ENCODE results near the gene SGK1.

The SGK1 gene

DNA sequence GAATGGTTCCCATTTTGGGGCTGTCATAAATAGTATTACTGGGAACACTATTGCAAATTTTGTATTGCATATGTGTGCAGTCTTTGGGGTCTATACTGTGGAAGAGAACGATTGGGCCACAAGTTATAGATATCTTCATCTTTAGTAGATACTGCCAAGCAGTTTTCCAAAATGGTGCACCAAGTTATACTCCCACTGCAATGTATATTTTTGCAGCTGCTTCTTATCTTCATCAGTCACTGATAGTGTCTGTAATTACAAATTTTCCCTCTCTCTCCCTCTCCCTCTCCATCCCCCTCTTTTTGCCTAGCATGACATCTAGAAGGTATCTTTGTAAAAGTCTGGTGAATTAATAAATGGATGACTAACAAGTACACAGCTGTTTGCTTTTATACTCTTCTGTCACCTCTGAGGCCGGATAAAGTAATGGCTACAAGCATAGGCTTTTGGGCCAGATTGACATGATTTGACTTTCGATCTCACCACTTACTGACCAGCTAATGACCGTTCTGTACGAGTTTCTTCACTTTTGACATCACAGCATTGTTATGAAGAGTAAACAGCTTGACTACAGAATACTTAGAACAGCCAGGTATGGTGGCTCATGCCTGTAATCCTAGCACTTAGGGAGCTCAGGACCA is 152.2 kb downstream of the SGK1 start:
- DNase-seq, result no peak

DNA sequence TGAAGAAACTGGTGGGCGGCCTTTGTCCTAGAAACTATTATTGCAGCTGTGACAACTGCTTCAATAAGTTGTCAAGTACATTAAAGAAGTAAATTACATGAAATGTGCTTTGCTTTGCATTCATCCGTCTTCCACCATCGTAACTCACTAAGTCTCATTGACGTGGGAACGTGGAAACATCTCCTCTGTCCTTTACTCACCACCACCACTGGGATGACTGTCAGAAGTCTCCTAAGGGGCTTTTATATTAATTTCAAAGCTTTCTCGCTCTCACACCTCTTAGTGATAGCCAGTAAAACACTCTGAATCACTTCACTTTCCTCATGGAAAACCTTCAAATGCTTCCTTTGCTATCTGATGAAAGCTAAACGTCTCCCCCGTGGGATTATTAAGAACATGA is 153.6 kb downstream of the SGK1 start:
- no peak for DNase-seq

DNA sequence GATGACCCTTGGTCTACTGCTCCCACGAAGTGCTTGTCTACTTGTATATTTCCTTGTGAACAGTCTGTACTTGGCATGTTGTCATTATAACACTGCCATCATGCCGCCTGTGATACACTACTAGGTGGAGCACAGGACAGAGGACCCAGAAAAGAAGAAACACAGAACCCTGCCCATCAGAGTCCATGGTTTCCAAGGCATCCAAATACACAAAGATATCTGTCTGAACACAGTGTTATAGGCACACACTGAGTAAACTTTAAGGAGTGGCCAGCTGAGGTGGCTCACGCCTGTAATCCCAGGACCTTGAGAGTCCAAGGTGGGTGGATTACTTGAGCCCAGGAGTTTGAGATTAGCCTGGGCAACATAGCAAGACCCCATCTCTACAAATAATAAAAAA is 155.0 kb downstream of the SGK1 start:
- no peak for DNase-seq

DNA sequence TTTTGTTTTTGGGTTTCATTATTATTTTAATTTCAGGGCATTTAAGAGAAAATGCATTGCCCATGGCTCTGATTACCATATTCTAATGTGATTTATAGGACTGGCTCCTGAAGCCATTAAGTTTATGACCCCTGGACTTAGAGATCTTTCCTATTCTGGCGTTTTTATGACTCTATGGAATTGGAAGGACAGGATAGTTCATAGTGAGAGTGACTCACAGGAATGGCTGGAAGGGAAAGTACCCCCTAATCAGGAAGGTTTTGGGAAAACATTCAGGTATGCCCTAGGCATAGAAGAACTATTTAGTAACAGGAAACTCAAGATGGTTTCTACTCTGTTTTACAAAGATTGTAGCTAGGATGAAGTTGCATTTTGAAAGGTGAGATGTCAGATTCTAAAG is 156.9 kb downstream of the SGK1 start:
- DNase-seq, result no peak

DNA sequence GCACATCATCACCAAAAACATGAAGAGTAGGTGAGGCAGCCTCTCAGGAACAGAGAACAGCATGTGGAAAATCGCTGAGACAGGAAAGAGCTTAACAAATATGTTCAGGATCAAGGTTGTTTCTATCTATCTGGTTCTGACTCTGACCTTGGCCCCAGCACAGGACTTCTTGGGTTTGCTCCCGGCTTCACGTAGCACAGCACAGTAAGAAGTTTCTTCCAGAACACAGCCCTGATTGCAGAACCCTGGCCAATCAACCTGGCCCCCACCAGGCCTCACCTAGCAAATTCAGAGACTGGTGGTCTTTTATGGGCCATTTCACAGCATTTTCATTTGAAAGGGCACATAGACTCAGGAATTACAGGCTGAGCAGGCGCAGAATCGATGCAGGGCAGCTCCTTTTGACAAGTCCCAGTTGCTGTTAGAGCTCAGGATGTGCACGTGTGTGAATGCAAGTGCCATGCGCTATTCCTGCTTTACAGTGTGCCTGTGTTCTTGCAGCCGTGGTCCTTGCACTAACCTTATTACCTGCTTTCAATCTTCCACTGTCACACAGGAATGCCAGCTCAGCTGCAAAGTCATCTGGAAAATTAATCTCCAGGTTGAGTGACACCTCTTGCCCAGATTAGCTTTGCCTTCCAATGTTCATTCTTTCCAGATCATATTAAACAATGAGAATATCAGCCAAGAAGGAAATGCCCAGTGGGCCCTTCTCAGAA is 165.0 kb downstream of the SGK1 start:
- DNase-seq, result no peak

DNA sequence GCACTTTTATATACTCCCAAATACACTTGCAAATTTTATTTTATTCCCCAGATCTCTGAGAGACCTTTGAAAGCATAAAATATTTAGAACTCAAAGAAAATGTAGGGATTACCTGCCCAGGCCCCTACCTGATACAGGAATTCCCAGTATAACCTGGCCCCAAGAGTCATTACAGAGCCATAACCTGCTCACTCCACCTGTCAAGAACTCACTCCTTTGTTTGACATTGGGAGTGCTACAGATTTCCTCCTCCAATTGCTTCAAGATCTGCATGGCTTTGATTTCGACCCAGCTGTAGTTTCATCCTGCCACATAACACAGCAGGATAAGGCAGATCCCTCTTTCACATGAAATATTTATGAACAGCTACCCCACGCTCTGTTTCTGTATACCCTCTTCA is 169.3 kb downstream of the SGK1 start:
- DNase-seq, result no peak

DNA sequence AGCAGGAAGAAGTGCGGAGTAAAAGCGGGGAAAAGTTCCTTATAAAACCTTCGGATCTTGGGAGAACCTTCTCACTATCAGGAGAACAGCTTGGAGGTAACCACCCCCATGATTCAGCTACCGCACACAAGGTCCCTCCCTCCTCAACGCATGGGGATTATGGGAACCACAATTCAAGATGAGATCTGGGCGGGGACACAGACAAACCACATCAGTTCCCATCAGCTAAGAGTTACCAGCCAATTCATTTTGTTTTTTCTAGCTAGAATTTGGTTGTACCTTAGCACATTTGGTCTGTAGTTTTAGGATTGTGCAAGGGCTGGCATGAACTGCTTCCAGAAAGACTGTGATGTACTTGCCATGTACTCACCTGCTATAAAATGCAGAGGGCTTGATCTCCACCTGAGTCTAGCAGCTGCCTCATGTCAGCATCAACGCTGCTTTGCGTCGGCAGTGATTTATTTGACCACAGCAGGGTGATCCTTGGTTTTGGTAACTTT is 170.8 kb downstream of the SGK1 start:
- no peak for DNase-seq

DNA sequence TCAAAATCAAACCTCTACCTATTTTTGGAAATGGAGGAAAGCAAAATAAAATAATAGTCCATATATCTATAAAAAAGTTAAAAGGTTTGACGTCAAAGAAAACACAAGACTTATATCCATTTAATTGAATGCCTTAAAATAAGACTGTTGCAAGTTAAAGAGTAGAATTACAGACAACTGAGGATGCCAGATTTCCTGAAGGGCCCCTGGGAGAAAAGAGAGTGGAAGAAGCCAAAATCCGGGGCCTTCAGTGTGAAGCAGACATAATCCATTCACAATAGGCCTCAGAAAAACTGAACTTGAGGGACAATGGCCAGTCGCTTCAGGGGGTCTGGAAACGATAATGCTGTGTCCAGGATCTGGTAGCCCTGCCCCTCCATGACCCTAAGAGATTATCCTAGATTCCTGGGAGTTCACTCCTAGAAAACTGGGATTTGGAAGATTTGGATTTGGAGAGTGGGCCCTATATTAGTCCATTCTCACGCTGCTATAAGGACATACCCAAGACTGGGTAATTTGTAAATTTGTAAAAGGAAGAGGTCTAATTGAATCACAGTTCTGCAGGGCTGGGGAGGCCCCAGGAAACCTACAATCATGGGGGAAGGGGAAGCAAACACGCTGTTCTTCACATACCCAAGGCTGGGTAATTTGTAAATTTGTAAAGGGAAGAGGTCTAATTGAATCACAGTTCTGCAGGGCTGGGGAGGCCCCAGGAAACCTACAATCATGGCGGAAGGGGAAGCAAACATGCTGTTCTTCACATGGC is 171.5 kb downstream of the SGK1 start:
- DNase-seq, result no peak

DNA sequence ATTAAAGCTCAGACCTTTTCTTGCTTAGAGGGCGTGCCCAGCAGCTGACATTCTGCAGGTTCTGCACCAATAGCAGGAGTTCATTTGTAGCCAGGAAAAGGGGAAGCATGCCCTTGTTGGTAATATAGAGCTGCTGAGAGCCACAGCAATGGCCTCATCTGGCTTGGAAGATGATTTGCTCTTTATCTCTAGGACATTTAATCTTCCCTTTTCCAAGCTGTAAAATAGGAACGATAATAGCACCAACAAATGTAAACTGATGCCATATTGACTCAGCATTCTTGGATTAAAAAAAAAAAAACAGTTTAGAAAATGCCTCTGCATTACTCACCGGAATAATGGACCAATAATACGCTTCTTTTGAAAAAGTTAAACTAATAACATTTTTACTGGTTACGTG is 172.1 kb downstream of the SGK1 start:
- DNase-seq, result no peak

DNA sequence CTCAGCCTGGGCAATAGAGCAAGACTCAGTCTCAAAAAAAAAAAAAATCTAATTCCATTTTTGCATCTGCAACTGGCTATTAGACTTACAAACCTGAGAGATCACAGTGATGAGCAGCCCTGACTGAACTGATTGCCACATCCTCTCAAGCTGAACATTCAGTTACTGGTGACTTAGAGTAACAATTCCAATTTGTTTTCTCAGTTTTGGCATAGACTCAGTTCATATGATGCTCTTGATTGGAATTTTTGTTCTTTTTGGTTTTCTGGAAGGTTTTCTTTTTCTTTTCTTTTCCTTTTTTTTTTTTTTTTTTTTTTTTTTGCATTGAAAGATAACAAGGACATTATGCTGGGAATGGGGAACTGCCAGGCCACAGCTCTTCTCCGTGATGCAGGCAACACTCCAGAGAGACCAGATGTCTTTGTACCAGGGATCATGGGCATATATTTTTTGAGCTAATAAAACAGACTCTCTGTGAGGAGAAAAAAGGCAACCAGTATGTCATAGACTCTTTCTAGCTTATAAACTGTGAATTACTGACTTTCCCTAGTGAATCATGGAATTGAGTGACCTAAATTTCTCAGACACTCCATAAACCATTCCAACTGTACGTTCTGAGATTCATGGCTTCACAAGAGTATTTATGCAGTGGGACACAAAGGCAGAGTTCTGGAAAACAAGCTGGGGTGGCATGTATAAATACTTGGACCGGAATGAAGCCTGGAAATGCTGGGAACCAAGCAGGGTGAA is 179.5 kb downstream of the SGK1 start:
- no peak for DNase-seq

DNA sequence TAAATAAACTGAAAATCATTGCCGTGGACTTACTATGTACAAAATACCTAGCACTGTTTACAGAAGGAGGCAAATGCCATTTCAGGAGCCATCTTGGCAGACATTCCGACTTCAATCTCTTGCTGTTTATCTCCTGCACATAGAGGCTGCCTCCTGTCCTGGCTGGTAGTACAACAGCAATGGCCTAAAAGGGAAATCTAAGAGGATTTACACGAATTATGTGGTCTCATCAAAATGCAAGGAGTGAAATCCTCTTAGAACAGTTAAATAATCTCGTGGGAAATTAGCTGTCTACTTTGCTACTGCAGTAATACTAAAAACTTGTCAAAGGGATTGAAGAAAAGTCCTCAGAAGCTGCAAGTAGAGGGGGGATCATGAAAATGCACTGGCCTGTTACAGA is 183.3 kb downstream of the SGK1 start:
- DNase-seq, result no peak

DNA sequence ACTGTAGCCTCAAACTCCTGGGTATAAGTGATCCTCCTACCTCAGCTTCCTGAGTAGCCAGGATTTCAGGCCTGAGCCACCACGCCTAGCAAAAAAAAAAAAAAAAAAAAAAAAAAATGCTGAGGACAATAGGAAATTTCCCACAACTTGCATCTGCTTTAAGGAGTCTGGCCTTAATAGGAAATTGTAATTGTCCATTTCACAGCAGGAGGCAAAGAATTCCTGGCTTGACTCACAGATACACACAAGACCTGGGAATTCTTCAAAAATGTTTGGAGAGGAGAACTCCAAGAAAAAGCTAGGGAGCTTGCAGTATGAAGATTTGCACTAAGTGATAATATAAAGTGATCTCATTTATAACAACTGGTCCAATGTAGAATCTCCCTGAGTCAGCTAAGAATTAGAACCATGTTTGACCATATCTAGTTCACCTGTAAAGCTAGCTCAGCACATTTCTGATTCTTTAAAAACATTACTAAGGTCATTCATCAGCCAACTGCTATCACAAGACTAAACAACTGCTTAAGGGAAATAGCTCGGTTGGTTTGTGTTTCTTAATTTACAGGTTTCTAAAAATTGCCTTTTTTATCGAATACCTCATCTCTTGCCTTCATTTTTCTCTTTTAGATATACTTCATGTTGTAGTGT is 185.3 kb downstream of the SGK1 start:
- DNase-seq, result no peak

DNA sequence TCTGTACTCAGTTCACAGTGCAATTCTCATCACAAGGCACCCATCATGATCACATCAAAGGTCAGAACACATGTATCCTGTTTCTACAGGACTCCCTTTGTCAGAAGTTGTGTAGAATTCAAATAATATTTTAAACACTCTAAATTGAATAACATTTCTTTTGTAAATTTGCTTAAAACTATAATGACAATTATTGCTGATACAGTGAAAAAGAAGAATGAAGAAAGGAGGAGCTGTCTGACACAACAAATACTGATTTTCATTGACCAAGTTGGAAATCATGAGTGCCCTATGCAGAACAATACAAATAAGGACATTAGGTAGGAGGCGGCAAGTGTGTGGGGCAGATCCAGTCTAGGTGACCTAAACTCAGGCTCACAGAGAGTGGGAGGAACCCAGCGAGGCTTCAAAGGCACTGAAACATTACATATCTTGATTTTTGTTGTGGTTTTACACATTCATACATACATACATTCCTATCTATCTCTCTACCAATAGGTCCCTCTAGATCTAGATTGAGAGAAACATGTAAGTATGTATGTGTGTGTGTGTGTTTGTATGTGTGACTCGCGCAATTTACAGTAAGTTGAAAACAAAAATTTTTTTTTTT is 186.3 kb downstream of the SGK1 start:
- DNase-seq, result no peak

DNA sequence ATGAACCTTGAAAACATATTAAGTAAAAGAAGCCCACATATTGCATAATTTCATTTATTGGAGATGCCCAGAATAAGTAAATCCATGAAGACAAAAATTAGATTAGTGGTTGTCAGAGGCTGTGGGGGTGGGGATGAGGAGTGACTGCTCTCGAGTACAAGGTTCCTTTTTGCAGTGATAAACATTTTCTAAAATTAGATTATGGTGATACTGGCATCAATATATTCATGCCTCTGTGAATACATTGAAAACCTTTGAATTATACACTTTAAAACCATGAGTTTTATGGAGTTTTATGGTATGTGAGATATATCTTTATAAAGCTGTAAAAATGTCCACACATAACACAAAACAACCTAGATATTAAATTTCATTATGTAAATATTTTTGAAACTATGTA is 189.8 kb downstream of the SGK1 start:
- DNase-seq, result no peak

DNA sequence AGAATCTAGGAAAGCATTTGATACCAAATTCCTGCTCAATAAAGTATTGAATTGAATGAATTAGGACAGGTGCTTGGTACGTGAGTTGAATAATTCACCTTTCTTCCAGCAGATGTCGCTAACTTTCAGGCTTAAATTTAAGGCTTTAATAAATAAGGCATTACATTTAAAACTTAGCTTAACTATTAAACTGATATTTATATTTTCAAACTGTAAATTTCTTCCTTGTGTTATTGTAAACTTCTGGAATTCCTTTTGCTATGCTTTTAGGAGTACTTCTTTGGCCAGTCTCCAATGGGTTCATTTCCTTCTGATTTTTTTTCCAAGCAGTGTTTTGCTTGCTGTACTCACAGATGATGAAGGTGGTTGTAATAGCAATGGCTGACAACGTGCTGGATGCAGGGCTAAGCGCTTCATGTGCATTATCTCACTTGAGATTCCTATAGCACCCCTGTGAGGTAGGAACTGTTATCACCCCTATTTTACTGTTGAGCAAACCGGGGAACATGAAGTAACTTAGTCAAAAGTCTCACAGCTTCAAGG is 194.2 kb downstream of the SGK1 start:
- DNase-seq, result peak; percentile 79

DNA sequence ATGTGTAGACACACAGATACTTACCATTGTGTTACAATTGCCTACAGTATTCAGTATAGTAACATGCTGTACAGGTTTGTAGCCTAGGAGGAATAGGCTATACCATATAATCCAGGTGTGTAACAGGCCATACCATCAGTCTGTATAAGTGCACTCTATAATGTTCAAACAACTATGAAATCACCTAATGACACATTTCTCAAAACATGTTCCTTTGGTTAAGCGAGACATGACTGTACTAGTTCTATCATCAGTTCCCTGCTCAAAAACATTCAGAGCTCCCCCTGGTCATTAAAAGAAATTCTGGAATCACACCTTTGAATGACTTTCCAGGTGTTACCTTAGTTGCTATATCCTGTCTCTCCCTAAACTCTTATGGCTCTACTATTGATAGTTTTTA is 195.1 kb downstream of the SGK1 start:
- no peak for DNase-seq

DNA sequence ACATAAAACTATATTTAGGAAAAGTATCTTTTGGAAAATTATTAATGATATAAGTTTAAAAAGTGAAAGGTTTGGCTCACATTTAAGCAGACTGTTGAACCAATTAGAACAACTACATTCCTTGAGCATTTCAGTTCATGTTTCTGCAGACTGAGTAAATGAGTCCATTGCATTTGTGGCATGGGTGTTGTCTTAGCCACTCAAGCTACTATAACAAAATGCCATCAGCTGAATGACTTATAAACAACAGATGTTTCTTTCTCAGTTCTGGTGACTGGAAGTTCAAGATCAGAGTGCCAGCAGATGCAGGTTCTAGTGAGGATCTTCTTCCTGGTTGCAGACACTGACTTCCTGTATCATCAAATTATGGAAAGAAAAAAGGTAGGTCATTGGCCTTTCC is 198.4 kb downstream of the SGK1 start:
- DNase-seq, result no peak
